GM18861 (cell line): ENCODE measurements around the gene ORC6.

ENCODE experiments used
- ATAC-seq: cut with Tn5 transposase; IDR thresholded peaks from one replicate; pipeline ENCODE4 v1.9.1; 2021; ENCODE audit not compliant: unreplicated experiment

The ORC6 gene

GRCh38 chr16:46730801-46731690 lies 41.6 kb downstream of the ORC6 start:
- ATAC-seq: no peak

GRCh38 chr16:46731691-46732555 lies 42.5 kb downstream of the ORC6 start:
- ATAC-seq: no peak

GRCh38 chr16:46732561-46732960 lies 43.1 kb downstream of the ORC6 start:
- no peak for ATAC-seq

GRCh38 chr16:46733319-46733830 lies 43.9 kb downstream of the ORC6 start:
- ATAC-seq: no peak

- ATAC-seq: no peak
Measured at GRCh38 chr16:46736695-46737094, 47.2 kb downstream of the ORC6 start.

GRCh38 chr16:46737621-46738214 lies 48.3 kb downstream of the ORC6 start:
- ATAC-seq: no peak

GRCh38 chr16:46739934-46740333 lies 50.5 kb downstream of the ORC6 start:
- ATAC-seq: no peak

- ATAC-seq: peak; percentile 54
Measured at GRCh38 chr16:46743232-46743719, 53.8 kb downstream of the ORC6 start.

- ATAC-seq: no peak
Measured at GRCh38 chr16:46745617-46746016, 56.2 kb downstream of the ORC6 start.

GRCh38 chr16:46746821-46747776 lies 57.6 kb downstream of the ORC6 start:
- ATAC-seq: no peak
